Hepatocyte (in vitro differentiated cells): ENCODE results near the gene RIC1.

Experiments used
- EZH2 ChIP-seq: fragments of 200-600 bp; sonication (generic); IDR thresholded peaks from 2 replicates; pipeline ENCODE4 v1.6.1; 2016; ENCODE audit warnings: antibody characterized with exemption, mild to moderate bottlenecking, borderline replicate concordance
- TF ChIP-seq, protein P1 (sequence below): fragments of 200-600 bp; sonication (generic); IDR thresholded peaks from 2 replicates; pipeline ENCODE4 v1.5.1; 2016; ENCODE audit warnings: antibody characterized with exemption, mild to moderate bottlenecking; ENCODE audit not compliant: poor library complexity

DNA sequence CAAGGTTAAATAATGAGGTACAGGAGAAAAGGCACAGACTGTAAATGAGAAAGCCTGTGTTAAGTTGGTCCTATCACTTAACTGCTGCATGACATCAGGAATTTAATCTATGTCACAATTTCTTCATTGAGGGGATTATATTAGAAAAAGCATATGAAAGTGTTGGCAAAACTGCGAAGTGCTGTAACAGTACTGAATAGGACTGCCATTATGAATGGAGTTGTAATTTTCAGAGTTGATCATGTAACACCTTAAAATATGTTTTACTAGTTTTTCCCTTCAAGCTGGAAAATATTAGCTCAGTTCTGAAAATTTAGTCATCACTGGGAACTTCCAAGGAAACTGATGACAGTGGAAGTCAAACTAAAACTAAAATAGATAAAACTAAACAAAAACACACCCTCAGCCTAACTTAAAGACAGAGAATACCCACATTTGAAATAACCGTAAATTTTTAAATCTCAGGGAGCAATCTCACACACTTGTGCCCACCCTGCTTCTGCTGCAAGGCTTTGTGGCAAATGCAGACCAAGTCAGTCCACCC lies 158.9 kb downstream of the RIC1 start:
- TF ChIP-seq, protein P1, sequence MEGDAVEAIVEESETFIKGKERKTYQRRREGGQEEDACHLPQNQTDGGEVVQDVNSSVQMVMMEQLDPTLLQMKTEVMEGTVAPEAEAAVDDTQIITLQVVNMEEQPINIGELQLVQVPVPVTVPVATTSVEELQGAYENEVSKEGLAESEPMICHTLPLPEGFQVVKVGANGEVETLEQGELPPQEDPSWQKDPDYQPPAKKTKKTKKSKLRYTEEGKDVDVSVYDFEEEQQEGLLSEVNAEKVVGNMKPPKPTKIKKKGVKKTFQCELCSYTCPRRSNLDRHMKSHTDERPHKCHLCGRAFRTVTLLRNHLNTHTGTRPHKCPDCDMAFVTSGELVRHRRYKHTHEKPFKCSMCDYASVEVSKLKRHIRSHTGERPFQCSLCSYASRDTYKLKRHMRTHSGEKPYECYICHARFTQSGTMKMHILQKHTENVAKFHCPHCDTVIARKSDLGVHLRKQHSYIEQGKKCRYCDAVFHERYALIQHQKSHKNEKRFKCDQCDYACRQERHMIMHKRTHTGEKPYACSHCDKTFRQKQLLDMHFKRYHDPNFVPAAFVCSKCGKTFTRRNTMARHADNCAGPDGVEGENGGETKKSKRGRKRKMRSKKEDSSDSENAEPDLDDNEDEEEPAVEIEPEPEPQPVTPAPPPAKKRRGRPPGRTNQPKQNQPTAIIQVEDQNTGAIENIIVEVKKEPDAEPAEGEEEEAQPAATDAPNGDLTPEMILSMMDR: no peak
- TF ChIP-seq EZH2: no peak
